IMR-90 (cell line): ENCODE data around the gene HIVEP3. TPM values are rescaled to one million over a fixed set of nuclear protein-coding genes. Genes with fewer than 3 reads are reported as not detected.

ENCODE experiments used
- ATAC-seq: fragments of 200-7000 bp; cut with Tn5 transposase; 2 replicates; pipeline ENCODE4 v1.9.1; 2020; ENCODE audit warnings: low read depth, mild to moderate bottlenecking, moderate library complexity
- BruUV-seq: library from RNA; stranded (reverse); fragments of 400-500 nt; replicated peaks from 2 replicates; lab custom pipeline; 2021; lab: Mats Ljungman, UMichigan
- CTCF ChIA-PET: fragments of 300-600 bp; formaldehyde crosslinking; extraction: SDS; loops from one replicate; lab custom pipeline; 2021; ENCODE audit warnings: antibody characterized with exemption; lab: Yijun Ruan, JAX
- POLR2A ChIA-PET: fragments of 300-600 bp; sonication (Branson Sonifier 250); formaldehyde crosslinking; loops from one replicate; lab custom pipeline; 2022; ENCODE audit warnings: antibody characterized with exemption; ENCODE audit not compliant: unreplicated experiment; lab: Charles Lee
- DNase-seq: peaks from one replicate; pipeline ENCODE4 v3.0.0; 2013
- H2AFZ ChIP-seq: replicated peaks from 2 replicates; pipeline ENCODE3; 2013; ENCODE audit warnings: low read length, mild to moderate bottlenecking; ENCODE audit not compliant: poor library complexity
- H2AK5ac ChIP-seq: 2 replicates; pipeline ENCODE4 v1.6.1; 2013; ENCODE audit warnings: low read depth, low read length, inconsistent platforms
- H2AK9ac ChIP-seq: replicated peaks from 2 replicates; pipeline ENCODE3; 2013; ENCODE audit warnings: mild to moderate bottlenecking, low read depth, low read length, moderate library complexity; ENCODE audit not compliant: poor library complexity
- H2BK120ac ChIP-seq: 2 replicates; pipeline ENCODE4 v1.6.1; 2013; ENCODE audit warnings: low read depth, low read length, inconsistent platforms
- H2BK15ac ChIP-seq: 3 replicates; pipeline ENCODE4 v1.6.1; 2013; ENCODE audit warnings: low read depth, low read length, inconsistent platforms
- H2BK20ac ChIP-seq: 2 replicates; pipeline ENCODE4 v1.6.1; 2013; ENCODE audit warnings: low read depth, mild to moderate bottlenecking, inconsistent platforms, low read length, moderate library complexity
- H2BK5ac ChIP-seq: 2 replicates; pipeline ENCODE4 v1.6.1; 2013; ENCODE audit warnings: mild to moderate bottlenecking, low read depth, low read length, inconsistent platforms; ENCODE audit not compliant: poor library complexity, severe bottlenecking
- H3K14ac ChIP-seq: replicated peaks from 2 replicates; pipeline ENCODE4 v1.6.1; 2013; ENCODE audit warnings: low read depth, low read length, inconsistent platforms
- H3K18ac ChIP-seq: 2 replicates; pipeline ENCODE4 v1.6.1; 2013; ENCODE audit warnings: low read depth, low read length, control low read depth
- H3K23ac ChIP-seq: 2 replicates; pipeline ENCODE4 v1.6.1; 2013; ENCODE audit warnings: low read depth, low read length, inconsistent platforms
- H3K27ac ChIP-seq: 2 replicates; pipeline ENCODE4 v1.5.1; 2013; ENCODE audit warnings: mild to moderate bottlenecking, control low read depth, low read length; ENCODE audit not compliant: insufficient read depth
- H3K27me3 ChIP-seq: 2 replicates; pipeline ENCODE4 v1.6.1; 2013; ENCODE audit warnings: low read length; ENCODE audit not compliant: control insufficient read depth, insufficient read depth
- H3K36me3 ChIP-seq: 2 replicates; pipeline ENCODE4 v1.6.1; 2013; ENCODE audit warnings: low read length, mixed read lengths; ENCODE audit not compliant: control insufficient read depth, insufficient read depth
- H3K4ac ChIP-seq: 2 replicates; pipeline ENCODE4 v1.6.1; 2013; ENCODE audit warnings: low read depth, low read length, inconsistent platforms
- H3K4me1 ChIP-seq: 2 replicates; pipeline ENCODE4 v1.6.1; 2013; ENCODE audit warnings: low read length, mixed read lengths; ENCODE audit not compliant: control insufficient read depth, insufficient read depth
- H3K4me2 ChIP-seq: 2 replicates; pipeline ENCODE4 v1.6.1; 2013; ENCODE audit warnings: low read depth, mild to moderate bottlenecking, control low read depth, low read length, moderate library complexity
- H3K4me3 ChIP-seq: 2 replicates; pipeline ENCODE4 v1.5.1; 2013; ENCODE audit warnings: low read depth, mild to moderate bottlenecking, control low read depth, low read length, moderate library complexity; ENCODE audit not compliant: insufficient read depth
- H3K56ac ChIP-seq: 2 replicates; pipeline ENCODE4 v1.6.1; 2013; ENCODE audit warnings: low read length, inconsistent platforms; ENCODE audit not compliant: insufficient read depth; ENCODE audit errors: extremely low read depth
- H3K79me1 ChIP-seq, 2 experiments: 2 replicates each; pipeline ENCODE4 v1.6.1; 2013; ENCODE audit warnings: low read length in 2 of 2, inconsistent platforms in 1 of 2, low read depth in 1 of 2
- H3K9ac ChIP-seq: 2 replicates; pipeline ENCODE4 v1.6.1; 2013; ENCODE audit warnings: low read depth, low read length, control low read depth
- H3K9me1 ChIP-seq: 2 replicates; pipeline ENCODE4 v1.6.1; 2013; ENCODE audit warnings: low read length, inconsistent platforms; ENCODE audit not compliant: insufficient read depth
- H3K9me3 ChIP-seq: 2 replicates; pipeline ENCODE4 v1.6.1; 2013; ENCODE audit warnings: low read length; ENCODE audit not compliant: control insufficient read depth, insufficient read depth
- H4K20me1 ChIP-seq: 2 replicates; pipeline ENCODE4 v1.6.1; 2013; ENCODE audit warnings: low read length, inconsistent platforms; ENCODE audit not compliant: insufficient read depth
- H4K5ac ChIP-seq: 2 replicates; pipeline ENCODE4 v1.6.1; 2013; ENCODE audit warnings: mild to moderate bottlenecking, low read depth, low read length, control low read depth
- H4K8ac ChIP-seq, 2 experiments: 2 replicates each; pipeline ENCODE4 v1.6.1; 2013; ENCODE audit warnings: low read depth in 2 of 2, low read length in 2 of 2, control low read depth in 1 of 2, inconsistent platforms in 1 of 2
- H4K91ac ChIP-seq: 2 replicates; pipeline ENCODE4 v1.6.1; 2013; ENCODE audit warnings: low read depth, low read length, inconsistent platforms; ENCODE audit not compliant: insufficient read depth
- CEBPB ChIP-seq: IDR thresholded peaks from 2 replicates; pipeline ENCODE4 v1.6.1; 2012; ENCODE audit warnings: low read depth, low read length, improper control_type of control experiment
- WGBS, 2 experiments: methylation state at CpG; one replicate each; pipeline versions ENCODE4 v1.1.5 to v1.1.7; 2013; ENCODE audit warnings: missing lambda C conversion rate in 2 of 2; ENCODE audit not compliant: insufficient read length in 1 of 2; ENCODE audit errors: extremely low coverage in 2 of 2; 5-methylcytosine and 5-hydroxymethylcytosine counted together
- dilution Hi-C: fragments of 300-500 bp; cut with HindIII; formaldehyde crosslinking; loops from one replicate; pipeline ENCODE4 v1.14.3; 2018; ENCODE audit warnings: low sequenced_read_pairs; ENCODE audit not compliant: unreplicated experiment
- in situ Hi-C: fragments of 300-500 bp; cut with MboI; formaldehyde crosslinking; loops from 3 replicates; pipeline ENCODE4 v1.14.3; 2019; ENCODE audit warnings: low sequenced_read_pairs, inconsistent platforms, mixed read lengths
- intact Hi-C: fragments of 100-400 bp; cut with micrococcal nuclease; formaldehyde crosslinking; loops from 2 replicates; pipeline ENCODE4 v1.10.0; 2022
- polyA plus RNA-seq, 3 experiments: library from polyadenylated mRNA; depleted of rRNA; stranded (reverse); fragments of >200 nt; gene quantifications; 2 replicates each; pipeline ENCODE4 v1.2.3, GENCODE V29; 2012; ENCODE audit warnings: low replicate concordance in 1 of 3
- total RNA-seq: library from RNA; depleted of rRNA; stranded (reverse); fragments of >200 nt; gene quantifications from 2 replicates; pipeline ENCODE4 v1.2.3, GENCODE V29; 2012
- TF ChIP-seq, protein P1 (sequence below): fragments of 150-350 bp; IDR thresholded peaks from 2 replicates; pipeline ENCODE4 v1.6.1; 2016; ENCODE audit warnings: low read depth, mild to moderate bottlenecking, low read length, moderate library complexity, borderline replicate concordance

Gene HIVEP3
- total and polyA plus RNA-seq, 2 of the 4 experiments (the other 2 are of a cell fraction), result 1.4 to 4.0 TPM

DNA sequence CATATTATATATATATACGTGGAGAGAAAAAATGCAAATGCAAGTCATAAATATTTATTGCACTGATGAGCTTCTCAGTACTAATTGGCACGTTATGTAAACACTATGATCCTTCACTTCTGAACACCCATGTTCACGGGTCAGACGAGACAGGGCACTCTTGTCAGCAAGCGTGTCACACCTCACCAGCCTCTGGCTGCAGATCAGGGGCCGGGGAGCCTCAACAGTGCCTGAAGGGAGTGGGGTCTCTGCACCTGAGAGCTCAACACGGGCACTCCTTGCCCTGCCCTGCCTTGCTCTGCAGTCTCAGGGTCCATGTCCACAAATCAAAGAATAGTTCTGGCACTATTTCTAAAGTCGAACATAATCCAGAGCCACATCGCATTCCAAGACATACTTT, 409 bp upstream of the HIVEP3 start:
- H4K91ac ChIP-seq, result no peak overlapping the region
- ChIA-PET POLR2A (no interaction called here), CTCF (interaction anchor here (0.7 kb wide), 1 partner anchor 23 kb away, joined by 3 read pairs; no protein-coding TSS in a partner anchor)
- H2BK120ac ChIP-seq, result no peak overlapping the region
- 71% methylated on average over 4 of the region's 9 CpGs; no CpG with 5 or more reads in 1 of the 2 experiments for WGBS, 2 experiments
- H3K4ac ChIP-seq, result no peak overlapping the region
- H2AFZ ChIP-seq, result no peak overlapping the region
- H3K4me2 ChIP-seq, result no peak overlapping the region
- no peak overlapping the region for H2BK5ac ChIP-seq
- no TSS peak for BruUV-seq
- 0 out of 4 replicates have a peak, but pooled peaks cover 3 to 6% of the 10 kb centered on the region in 2 experiments for H3K79me1 ChIP-seq
- peaks cover 2% of the 10 kb centered on the region; the same call in 1 of the 2 replicates for H3K9me3 ChIP-seq
- no peak overlapping the region for H2AK5ac ChIP-seq
- H3K4me3 ChIP-seq, result no peak overlapping the region
- H2AK9ac ChIP-seq, result no peak overlapping the region
- intact Hi-C loops, result loop anchor here (5.0 kb wide), 1 partner anchor 118 kb away; no protein-coding TSS in a partner anchor
- H3K27me3 ChIP-seq, result 0 out of 2 replicates have a peak, but pooled peaks cover 4% of the 10 kb centered on the region
- no peaks in the 10 kb centered on the region for H4K20me1 ChIP-seq
- no peak overlapping the region for H2BK20ac ChIP-seq
- in situ Hi-C loops, result no loop called here
- H3K36me3 ChIP-seq, result no peaks in the 10 kb centered on the region
- H2BK15ac ChIP-seq, result no peak overlapping the region
- H4K5ac ChIP-seq, result no peak overlapping the region
- ATAC-seq (no peak), DNase-seq (no peak)
- H3K27ac ChIP-seq, result no peak overlapping the region
- no peak overlapping the region for H3K56ac ChIP-seq
- H3K18ac ChIP-seq, result no peak overlapping the region
- no peak overlapping the region for H3K9ac ChIP-seq
- H3K9me1 ChIP-seq, result peaks cover 2% of the 10 kb centered on the region; the same call in 1 of the 2 replicates
- TF ChIP-seq, protein P1, sequence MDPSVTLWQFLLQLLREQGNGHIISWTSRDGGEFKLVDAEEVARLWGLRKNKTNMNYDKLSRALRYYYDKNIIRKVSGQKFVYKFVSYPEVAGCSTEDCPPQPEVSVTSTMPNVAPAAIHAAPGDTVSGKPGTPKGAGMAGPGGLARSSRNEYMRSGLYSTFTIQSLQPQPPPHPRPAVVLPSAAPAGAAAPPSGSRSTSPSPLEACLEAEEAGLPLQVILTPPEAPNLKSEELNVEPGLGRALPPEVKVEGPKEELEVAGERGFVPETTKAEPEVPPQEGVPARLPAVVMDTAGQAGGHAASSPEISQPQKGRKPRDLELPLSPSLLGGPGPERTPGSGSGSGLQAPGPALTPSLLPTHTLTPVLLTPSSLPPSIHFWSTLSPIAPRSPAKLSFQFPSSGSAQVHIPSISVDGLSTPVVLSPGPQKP, result no peak
- no peak for TF ChIP-seq CEBPB
- H3K23ac ChIP-seq, result no peak overlapping the region
- peaks cover 9% of the 10 kb centered on the region for H3K4me1 ChIP-seq
- dilution Hi-C loops, result no loop called here
- no peak overlapping the region for H4K8ac ChIP-seq
- no peak overlapping the region for H3K14ac ChIP-seq
